GM18907 (cell line): ENCODE measurements around the gene XIRP1.

ENCODE experiments used
- ATAC-seq: cut with Tn5 transposase; IDR thresholded peaks from one replicate; pipeline ENCODE4 v1.9.1; 2021; ENCODE audit warnings: mild to moderate bottlenecking, moderate library complexity; ENCODE audit not compliant: unreplicated experiment

XIRP1 gene

DNA sequence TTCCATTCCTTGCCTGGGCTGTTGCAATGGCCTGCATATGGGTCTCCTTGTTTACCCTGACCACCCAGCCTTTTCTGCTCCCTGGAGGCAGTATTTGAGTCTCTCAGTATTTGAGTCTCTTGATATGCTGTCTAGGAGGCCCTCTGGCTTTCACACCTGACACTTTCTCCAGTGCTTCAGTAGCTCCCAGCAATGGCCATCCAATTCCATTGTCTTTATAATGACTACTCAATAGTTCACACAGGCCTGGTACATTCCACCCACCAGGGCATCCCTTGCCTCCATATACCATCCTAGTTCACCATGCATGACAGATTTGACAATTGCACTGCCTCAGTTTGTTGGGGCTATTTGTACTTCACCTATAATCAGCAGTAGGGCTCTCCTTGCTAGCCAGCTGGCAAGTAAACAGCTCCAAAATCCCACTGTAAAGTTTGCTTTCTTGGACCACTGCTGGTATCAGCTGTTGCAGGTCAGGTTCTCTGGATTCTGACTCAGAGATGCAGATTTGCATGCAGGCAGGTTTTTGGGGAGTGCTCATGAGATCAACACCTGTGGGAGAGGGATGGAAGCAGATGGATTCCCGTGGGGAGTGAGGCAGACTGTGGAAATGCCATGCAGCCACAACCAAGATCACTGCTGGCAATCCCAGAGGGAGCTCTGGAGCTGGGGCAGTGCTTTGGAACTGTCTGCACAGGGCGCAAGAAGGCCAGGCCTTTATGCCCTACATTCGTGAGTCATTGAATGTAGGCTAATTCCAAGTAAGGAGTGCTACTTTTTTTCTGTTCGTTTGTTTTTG lies 19.1 kb upstream of the XIRP1 start:
- ATAC-seq, result no peak

DNA sequence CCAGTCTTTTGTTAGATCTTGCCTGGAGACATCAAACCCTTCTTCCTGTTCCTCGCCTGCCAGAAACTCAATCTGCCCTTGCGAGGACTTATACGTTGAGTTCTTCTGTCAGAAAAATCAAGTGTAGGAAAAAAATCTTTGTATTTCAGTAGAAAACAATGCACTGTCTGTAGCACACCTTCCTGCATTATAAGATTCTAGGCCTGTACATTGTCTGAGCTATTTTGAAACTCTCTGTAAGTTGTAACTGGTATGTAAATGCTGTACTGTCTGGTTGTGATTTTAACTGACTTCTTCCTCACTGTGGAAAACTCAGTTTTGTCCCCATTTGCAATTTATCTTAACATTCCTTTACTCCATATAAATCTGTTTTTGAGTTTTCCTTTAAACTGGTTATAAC lies 17.7 kb upstream of the XIRP1 start:
- ATAC-seq, result no peak

DNA sequence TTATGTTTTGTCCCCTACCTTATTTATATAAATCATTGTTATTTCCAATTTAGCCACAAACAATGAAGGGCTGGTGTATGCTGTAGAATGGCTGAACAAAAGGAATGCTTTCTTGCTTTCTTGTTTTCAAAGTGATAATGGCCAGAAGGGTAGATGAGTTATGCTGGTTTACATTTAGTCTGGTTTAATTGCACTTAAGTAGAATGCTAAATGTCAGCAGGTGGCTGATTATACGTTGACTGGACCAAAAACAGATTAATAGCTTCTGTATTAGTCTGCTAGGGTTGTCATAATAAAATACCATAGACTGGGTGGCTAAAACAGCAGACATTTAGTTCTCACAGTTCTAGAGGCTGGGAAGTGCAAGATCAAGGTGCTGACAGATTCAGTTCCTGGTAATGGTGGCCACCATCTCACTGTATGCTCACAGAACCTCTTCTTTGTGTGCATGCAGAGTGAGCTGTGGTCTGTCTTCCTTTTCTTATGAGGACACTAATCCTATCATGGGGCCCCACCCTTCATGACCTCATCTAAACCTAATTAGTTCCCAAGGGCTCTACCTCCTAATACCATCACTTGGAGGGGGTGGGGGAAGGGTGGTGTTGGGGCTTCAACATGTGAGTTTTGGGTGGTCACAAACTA lies 17.1 kb upstream of the XIRP1 start:
- ATAC-seq, result no peak

DNA sequence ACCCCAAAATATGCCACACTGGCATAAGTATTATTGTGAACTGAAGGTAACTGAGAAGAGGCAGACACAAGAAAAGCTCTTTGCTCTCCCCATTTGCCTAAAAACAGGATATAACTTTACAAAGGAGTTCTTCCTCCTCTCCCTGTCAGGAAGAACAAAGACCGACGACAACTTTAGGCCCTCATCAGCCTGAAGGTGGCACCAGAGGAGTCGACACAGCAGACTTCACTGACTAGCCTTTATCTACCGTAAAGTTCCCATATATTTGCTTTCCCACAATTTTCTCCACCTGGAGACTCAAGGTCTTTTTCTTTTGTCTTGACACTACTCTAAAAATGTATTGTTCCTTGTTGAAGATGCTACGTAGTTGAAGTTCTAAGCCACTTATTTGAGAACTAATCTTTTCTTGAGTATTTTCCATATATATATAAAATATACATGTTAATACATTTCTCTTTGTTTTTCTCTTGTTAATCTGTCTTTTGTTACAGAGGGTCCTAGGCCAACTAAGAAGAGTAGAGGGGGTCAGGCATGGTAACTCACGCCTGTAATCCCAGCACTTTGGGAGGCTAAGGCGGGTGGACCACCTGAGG lies 16.2 kb upstream of the XIRP1 start:
- ATAC-seq, result no peak

DNA sequence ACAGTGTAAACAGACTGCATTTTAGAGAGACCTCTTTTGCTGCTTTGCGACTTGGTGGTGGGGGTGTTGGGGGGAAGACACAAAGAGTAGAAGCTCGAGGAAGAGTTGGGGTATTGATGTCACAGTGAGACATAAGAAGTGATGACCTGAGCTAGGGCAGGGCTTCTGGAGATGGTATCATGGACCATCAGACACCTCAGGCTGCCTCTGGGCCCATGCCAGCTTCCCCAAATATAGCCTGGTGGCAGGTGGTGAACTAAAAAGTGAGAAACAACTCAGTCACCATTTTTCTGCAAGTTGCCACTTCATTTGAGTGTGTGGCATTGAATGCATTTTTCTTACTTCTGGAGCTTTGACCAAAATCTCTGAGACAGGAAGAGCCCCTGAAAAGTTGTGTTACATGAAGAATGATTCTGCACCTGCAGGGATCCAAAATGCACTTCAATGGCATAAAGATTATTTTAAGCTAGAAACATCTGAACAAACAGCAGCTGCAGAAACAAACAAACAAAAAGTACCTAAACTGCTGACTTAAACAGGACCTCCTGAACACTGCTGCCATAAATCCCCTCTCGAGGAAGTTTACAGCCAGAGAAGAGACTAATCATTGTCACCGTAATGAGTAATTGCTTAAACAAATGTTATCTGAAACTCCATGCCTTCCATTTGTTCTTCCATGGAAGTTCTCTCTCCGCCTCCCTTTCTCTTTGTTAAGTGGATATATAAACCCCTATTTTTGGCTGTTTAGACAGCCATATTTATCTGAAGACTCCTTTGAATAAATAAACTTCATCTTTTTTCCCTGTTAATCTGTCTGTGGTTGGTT lies 15.2 kb upstream of the XIRP1 start:
- no peak for ATAC-seq

DNA sequence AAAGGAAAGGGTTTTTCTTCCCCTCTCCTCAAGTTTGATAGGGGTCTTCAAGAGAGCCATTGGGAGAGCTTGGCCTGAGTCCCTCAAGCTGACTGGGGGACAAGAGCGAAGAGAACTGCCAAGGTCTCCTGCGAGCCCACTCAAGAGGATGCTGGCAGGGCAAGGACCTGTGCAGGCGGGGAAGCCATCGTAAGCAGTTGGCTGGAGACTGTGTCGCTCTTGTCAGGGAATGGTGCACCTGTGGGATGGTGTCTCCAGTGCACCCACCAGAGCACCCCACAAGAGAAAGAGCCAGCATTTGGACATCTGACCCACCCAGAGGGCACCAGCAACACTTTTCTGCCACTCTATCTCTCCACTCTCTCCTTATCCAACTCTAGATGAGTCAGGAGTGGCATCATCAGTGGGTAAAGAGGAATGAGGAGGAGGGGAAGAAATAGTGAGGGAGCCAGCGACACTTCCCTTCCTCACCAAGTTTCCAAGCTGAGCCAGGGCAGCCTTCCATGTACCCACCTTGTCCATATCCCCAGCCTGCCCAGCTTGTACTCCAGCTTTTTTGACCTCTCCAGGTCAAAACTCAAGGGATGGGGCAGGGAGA lies 13.6 kb upstream of the XIRP1 start:
- no peak for ATAC-seq

DNA sequence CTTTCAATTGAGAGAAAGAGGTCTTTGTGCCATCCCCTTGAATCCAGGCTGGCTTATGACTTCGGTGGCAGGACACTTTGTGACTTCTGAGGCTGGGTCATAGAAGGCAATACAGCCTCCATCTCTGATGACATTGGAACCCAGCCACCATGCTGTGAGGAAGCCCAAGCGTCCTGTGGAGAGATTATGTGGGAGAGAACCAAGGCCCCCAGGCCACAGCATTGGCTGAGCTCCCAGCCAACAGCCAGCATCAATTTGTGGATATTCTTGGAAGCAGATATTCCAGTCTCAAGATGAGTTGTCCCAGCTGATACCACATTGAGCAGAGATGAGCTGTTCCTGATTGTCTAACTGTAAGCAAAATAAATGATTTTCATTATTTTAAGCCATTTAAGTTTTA lies 12.7 kb upstream of the XIRP1 start:
- ATAC-seq, result no peak

DNA sequence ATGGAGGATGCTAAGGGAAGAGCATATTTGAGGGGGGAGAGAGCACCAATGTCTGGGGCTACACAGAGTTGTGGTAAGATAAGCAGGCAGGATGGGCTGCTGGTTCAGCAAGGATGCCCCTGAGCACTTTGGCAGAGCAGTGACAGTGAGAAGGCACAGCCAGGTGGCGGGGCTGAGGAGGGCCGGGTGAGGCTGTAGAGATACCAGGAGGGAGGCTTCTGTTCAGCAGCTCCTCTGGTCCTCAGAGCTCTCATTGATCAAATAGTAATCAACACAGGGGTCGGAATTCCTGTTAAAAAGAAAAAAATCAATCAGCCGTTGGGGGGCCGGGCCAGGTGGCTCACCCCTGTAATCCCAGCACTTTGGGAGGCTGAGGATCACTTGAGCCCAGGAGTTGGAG lies 11.5 kb upstream of the XIRP1 start:
- no peak for ATAC-seq

DNA sequence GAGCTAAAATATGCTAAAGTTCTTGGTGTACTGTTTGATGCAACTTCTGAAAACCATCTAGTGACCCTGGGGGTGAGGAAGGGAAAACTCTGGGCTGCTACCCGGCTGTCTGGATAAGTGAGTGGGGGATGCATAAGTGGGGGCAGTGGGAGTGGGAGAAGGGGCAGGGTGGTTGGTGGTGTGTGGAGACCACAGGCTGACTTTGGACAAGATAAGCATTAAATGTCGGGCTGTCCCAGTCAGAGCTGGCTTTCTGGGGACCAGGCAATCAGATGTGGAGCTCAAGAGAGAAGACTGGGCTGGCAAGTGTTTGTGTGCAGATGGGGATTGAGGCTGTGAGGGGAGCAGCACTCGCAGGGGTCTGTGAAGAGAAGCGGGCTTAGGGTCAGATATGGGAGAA lies 11.0 kb upstream of the XIRP1 start:
- no peak for ATAC-seq

DNA sequence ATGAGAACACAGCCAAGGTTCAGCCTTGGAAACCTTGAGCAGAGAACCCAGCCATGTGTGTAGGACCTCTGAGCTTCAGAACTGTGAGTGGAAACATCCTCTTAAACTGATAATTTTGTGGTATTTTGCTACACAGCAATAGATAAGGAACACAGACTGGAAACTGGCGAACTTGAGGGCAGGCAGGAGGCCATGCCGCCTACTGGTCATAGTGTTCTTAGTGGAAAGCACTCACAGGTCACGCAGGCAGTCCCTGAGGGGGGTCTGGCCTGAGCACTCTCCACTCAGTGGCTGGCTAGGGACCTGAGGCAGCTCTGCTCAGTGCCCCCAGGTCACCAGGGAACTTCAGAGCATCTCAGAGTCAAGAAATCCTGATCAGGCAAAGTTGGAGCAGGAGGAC lies 9.7 kb upstream of the XIRP1 start:
- no peak for ATAC-seq

DNA sequence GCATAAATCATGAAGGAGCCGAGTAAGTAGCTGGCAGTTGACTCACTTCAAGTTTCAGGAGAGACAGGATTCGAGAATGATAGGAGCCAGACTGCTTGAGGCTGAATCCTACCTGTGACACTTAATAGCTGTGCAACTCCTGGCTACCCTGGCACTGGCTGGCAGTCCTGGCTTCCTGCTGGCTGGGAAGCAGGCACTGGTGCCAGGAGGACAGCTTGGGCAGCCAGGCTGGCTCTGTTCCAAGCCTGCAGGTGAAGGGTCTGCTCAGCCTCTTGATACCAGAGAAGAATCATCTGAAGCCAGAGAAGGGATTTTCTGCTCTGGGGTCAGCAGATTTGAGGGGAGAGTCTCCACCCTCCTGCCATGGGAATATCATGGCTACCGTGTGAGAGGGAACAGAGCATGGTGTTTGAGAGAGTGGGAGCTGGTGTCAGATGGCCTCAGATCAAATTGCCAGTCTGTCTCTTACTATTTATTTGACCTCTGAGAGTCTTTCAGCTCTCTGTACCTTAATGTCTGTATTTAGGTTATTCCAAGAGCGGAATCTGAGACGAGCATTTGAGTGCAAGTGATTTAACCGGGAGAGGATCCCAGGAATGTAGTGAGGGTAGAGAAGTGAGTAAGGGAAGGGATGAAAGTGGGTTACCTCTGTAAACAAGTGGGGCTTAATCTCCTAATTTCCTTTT lies 4.4 kb upstream of the XIRP1 start:
- ATAC-seq, result no peak

DNA sequence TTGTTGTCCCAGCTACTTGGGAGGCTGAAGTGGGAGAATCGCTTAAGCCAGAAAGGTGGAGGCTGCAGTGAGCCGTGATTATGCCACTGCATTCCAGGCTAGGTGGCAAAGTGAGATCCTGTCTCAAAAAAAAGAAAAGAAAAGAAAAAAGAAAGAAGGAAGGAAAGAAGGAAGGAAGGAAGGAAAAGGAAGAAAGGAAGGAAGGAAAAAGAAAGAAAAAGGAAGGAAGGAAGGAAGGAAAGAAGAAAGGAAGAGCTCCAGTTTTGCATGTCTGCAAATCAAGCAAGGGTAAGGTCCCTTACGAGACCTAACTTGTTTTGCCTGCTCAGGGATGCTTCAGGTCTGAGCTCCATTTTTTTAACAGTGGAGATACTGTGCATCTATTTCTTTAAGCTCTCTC lies 3.6 kb upstream of the XIRP1 start:
- ATAC-seq, result no peak

DNA sequence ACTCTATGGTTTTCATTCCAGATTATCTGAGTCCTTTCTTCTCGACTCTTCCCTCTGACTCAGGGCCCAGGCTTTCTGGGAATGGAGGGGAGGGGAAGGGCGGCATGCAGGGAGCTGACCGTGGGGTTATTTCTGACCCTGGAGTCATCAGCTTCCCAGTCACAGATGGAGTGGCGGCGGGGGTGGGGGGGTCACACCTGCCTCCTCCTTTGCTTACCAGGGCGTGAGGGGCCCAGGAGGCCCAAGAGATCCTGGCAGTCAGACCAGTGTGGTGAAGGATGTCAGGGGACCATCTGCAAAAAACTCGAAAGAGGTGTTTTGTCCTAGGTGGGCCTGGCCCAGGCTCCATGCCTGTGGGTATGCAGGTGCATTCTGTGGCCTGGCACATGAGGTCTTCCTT lies 996 bp upstream of the XIRP1 start:
- ATAC-seq, result no peak

DNA sequence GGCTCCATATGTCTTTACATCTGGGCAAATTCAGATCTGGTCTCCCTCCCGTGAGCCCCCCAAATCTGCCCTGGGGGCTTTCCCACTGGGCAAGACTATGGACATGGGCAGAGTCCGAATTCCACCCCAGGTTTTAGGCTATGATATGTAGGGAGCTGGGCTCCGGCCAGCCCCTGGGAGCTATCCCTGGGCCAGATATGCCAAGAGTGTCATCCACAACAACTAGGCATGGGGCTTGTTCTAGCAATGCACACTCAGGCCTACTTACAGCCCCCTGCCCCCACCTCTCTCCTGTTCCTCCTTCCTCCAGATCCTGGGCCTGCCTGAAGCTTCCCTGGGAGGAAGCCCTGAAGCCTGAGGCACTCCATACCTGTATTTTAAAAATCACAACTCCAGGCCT lies 622 bp downstream of the XIRP1 start:
- ATAC-seq, result no peak

DNA sequence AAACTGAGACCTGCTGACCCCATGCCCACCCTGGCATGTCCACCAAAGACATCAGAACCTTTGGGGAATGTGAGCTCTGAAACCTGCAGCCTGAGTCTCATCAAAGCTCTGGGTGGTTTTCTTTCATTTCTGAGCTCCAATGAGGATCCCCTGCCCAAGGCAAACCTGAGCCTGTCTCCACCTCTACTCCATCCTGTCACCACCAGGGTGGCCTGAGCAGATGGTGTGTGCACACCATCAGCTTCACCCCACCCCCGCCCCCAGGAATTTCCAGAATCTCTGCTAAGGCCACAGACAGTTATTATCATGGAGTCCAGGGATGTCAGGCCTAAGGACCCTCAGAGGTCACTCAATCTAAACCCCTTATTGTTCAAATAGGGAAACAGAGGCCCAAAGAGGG lies 1.3 kb downstream of the XIRP1 start:
- ATAC-seq, result no peak

DNA sequence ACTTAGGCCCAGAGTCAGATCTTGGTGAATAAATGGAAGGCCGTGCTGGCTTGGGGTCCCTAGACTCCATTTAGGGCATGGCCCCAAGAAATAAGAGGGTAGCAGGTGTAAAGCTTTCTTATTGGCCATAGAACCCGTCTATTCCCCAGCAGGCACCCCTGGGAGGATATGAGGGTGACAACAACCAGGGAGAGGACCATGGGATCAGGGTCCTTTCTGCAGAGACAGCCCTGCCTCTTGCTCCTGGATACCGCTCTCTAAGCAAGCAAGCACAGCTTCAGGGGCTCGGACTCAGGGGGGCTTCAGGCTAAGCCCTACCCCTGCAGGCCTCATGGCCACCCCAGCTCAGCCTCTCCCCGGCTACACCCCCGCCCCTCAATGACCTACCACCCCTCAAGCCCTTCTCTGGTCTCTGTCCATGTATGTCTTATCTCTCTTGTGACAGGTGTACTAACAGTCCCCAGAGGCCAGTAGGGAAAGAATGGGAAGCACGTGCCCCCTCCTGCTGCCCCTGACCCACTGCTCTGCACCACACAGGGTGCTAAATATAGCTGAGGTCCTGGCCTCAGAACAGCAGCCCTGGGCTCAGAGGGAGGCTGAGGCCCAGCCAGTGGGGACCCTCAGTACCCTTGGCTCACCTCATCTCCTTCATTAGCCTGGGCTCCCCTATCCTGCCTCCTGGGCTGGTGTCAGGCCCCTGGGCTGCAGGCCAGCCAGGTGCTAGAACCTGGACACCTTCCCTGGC lies 1.9 kb downstream of the XIRP1 start:
- no peak for ATAC-seq

DNA sequence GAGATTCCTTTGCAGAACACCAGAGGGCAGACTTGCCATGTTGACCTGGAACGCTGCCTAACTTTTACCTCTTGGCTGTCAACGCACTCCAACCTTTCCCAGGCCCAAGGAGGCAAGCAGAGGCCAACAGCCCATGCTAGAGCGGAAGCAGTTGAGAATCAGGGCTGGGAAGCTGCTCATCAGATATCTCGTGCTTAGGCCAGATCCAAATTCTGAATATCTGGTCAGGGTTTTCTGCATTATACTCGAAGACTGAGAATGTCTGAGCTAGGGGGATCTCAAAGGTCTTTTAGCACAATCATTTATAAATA lies 2.5 kb downstream of the XIRP1 start:
- ATAC-seq, result no peak

DNA sequence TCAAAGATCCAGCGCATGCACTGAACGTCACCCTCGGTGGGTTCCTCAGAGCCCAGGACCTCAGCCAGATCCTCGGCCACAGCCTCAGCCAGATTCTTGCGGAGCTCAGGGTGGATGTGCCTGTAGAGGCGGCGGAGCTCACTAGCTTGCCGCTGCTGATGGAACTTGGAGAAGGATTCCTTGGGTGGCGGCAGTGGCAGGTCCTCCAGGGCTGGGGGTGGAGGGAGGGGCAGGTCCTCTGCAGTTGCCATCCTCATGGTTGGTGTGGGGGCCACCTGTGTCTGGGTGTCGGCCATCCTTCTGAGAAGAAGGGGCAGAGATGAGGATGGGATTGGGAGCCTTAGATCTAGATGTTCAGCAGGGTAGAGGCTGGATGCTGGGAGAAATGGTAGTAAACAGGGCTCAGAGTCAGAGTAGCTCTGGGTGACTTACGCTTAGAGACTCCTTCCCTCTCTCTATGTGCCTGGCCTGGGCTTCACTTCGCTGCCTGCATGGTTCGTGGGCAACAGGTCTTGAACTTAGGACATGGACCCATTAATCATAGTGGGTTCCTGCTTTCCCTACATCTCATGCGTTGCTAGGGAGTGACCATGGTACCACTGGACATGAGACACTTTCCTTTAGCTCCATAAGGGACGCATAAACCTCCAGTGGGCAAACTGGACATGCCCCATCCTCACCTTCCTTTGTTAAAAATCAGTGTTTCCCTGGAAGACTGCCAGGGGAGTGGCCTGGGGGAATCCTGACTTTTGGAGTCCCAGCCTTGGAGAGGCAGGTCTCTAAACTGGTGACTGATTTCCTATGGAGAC lies 3.0 kb downstream of the XIRP1 start:
- ATAC-seq, result no peak
